Measurements from ENCODE around the gene PPP1R36.

Gene PPP1R36

GRCh38 chr14:64502887-64503433 lies 46.8 kb upstream of the PPP1R36 start:
- TF ChIP-seq FOXP2 (optimal IDR thresholded peaks at IDR 0.05; ENCODE audit: borderline replicate concordance, extremely low read depth, extremely low read length, insufficient read depth): no peak
- TF ChIP-seq SIN3A (IDR thresholded peaks at IDR 0.05; ENCODE audit: borderline replicate concordance, insufficient read depth, low read length): no peak
- no peak for TF ChIP-seq TAF1 (IDR thresholded peaks at IDR 0.05; ENCODE audit: borderline replicate concordance, insufficient read depth, low read length)
- no peak; the same call in 1 of the 2 replicates for TF ChIP-seq POLR2AphosphoS5 (IDR thresholded peaks at IDR 0.05; ENCODE audit: low read depth, low read length)
- TF ChIP-seq REST (IDR thresholded peaks at IDR 0.05; ENCODE audit: insufficient read depth in 1 of 2, low read depth in 2 of 2, low read length in 2 of 2): no peak

GRCh38 chr14:64503434-64504309 lies 46.1 kb upstream of the PPP1R36 start, which contains the start of gene ZBTB25:
TSS of gene ZBTB25 (minus strand) at chr14:64503838. CDS start at chr14:64490533, 13,305 bp downstream.
- TF ChIP-seq FOXP2 (optimal IDR thresholded peaks at IDR 0.05; ENCODE audit: borderline replicate concordance, extremely low read depth, extremely low read length, insufficient read depth): peak; percentile 13
- TF ChIP-seq TAF1 (IDR thresholded peaks at IDR 0.05; ENCODE audit: borderline replicate concordance, insufficient read depth, low read length): no peak
- no peak for TF ChIP-seq REST (IDR thresholded peaks at IDR 0.05; ENCODE audit: insufficient read depth in 1 of 2, low read depth in 2 of 2, low read length in 2 of 2)
- TF ChIP-seq POLR2AphosphoS5 (IDR thresholded peaks at IDR 0.05; ENCODE audit: low read depth, low read length): peak; percentile 17
- no peak for TF ChIP-seq SIN3A (IDR thresholded peaks at IDR 0.05; ENCODE audit: borderline replicate concordance, insufficient read depth, low read length)

- TF ChIP-seq SIN3A (IDR thresholded peaks at IDR 0.05; ENCODE audit: borderline replicate concordance, insufficient read depth, low read length) (no peak), POLR2AphosphoS5 (IDR thresholded peaks at IDR 0.05; ENCODE audit: low read depth, low read length) (peak; percentile 59), FOXP2 (optimal IDR thresholded peaks at IDR 0.05; ENCODE audit: borderline replicate concordance, extremely low read depth, extremely low read length, insufficient read depth) (peak; percentile 33), REST (IDR thresholded peaks at IDR 0.05; ENCODE audit: insufficient read depth in 1 of 2, low read depth in 2 of 2, low read length in 2 of 2) (0 out of 4 replicates have a peak, but pooled peaks of 1 of the 2 experiments have one; percentile 4)
These were observed 45.4 kb upstream of the PPP1R36 start, which contains the start of gene ZBTB1 for GRCh38 chr14:64504310-64504896. TSS of gene ZBTB1 (plus strand) at chr14:64504770. CDS start at chr14:64521505, 16,735 bp downstream.

DNA sequence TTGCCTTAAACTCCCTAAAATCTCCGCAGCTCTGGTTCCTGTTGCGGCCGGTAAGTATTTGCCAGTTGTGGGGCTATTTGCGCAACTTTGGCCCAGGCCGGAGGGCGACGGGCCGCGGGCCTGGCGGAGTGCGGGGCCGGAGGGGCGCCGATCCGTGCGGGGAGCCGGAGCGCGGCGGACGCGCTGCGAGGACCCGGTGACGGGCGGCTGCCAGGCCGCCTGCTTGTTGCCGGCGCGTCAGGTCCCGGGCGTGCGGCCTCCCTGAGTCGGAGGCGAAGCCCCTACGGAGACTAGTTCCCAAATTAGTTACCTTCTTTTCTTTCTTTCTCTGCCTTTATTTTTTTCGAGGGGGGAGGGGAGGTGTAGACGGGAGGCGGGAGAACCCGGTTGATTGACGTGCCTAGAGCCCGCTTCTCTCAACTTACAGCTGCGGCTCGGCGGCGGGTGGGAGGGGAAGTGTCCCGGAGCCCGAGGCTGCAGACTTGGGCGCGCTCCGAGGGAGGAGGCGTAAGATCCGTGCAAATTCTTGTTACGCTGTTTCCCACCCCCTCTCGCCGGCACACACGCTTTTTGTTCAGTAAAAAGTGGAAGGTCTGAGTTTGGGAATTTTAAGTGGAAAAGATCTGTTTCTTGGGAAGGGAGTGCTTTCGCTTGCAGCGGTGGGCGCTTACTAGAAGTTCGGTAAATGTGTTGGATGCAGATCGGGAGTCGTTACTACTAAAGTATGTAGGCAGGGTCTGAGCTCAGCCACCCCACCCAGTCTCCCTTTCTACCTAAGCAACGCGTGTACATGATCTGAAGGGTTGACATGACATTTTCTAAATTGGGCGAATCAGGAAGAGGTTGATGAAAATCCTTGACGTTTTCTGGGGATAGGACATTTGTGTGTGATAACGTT lies 44.6 kb upstream of the PPP1R36 start:
- TF ChIP-seq POLR2AphosphoS5 (IDR thresholded peaks at IDR 0.05; ENCODE audit: low read depth, low read length) (0 out of 2 replicates have a peak, but pooled peaks have one; percentile 32), SIN3A (IDR thresholded peaks at IDR 0.05; ENCODE audit: borderline replicate concordance, insufficient read depth, low read length) (peak; percentile 34; the same call in 1 of the 2 replicates), TAF1 (IDR thresholded peaks at IDR 0.05; ENCODE audit: borderline replicate concordance, insufficient read depth, low read length) (no peak)
